GM12878 (cell line): ENCODE data around the gene CD3E.

Experiments used
- HDAC2 ChIP-seq: fragments of 200-600 bp; sonication (generic); IDR thresholded peaks from 2 replicates; pipeline ENCODE4 v1.6.1; 2017
- ZNF274 ChIP-seq: IDR thresholded peaks from one replicate; pipeline ENCODE4 v1.8.0; 2011; ENCODE audit not compliant: insufficient read length, insufficient read depth

DNA sequence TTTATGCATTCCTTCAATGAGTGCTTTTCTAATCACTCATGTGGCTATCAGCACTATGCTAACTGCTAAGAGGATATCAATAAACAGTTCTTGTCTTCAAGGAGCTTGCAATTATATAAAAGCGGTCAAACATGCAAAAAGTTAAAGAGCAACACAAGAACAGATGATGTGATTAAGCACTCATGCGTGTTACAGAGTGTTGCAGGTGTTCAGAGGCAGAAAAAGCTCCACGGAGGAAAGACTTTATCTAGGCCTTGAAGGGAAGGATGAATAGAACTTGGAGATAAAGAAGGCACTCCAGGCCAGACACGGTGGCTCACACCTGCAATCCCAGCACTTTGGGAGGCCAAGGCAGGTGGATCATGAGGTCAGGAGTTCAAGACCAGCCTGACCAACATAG is 13.6 kb downstream of the CD3E start:
- TF ChIP-seq HDAC2: no peak
- TF ChIP-seq ZNF274: no peak
